ENCODE data around the gene CAPN1. TPM values are rescaled to one million over a fixed set of nuclear protein-coding genes. Genes with fewer than 3 reads are reported as not detected.

Gene CAPN1
- total and polyA plus RNA-seq, 9 of the 15 experiments (the other 6 are each of a cell fraction or from before 2014, with no cell fraction given), result 3.5 to 199 (median 61.6) TPM

GRCh38 chr11:65134952-65135632 lies 46.6 kb upstream of the CAPN1 start (continued):
- TF ChIP-seq NFYB (IDR thresholded peaks at IDR 0.05; ENCODE audit: extremely low read depth, insufficient read length) (peak; percentile 82), SIN3A (IDR thresholded peaks at IDR 0.05; ENCODE audit: borderline replicate concordance in 2 of 2, control insufficient read depth in 1 of 2, low read depth in 2 of 2, low read length in 2 of 2) (peak in 1 of 2 experiments; percentile 22; a peak in 1 of 4 replicates), SMARCA5 (IDR thresholded peaks at IDR 0.05) (no peak), CEBPB (tag; IDR thresholded peaks at IDR 0.05) (no peak), CAMTA2 (CRISPR knock-in tag; conservative IDR thresholded peaks at IDR 0.05) (no peak), TAF1 (IDR thresholded peaks at IDR 0.05; ENCODE audit: control insufficient read depth, extremely low read depth, insufficient read depth, low read length, severe bottlenecking) (peak; percentile 36), C11orf30 (IDR thresholded peaks at IDR 0.05; ENCODE audit: low read depth) (no peak), ZNF197 (CRISPR knock-in tag; IDR thresholded peaks at IDR 0.05; ENCODE audit: low read depth) (no peak), ZFX (CRISPR knock-in tag; IDR thresholded peaks at IDR 0.05) (no peak; the same call in 1 of the 2 replicates), CUX1 (CRISPR knock-in tag; IDR thresholded peaks at IDR 0.05) (no peak), U2AF2 (optimal IDR thresholded peaks at IDR 0.05; ENCODE audit: low read depth, low read length) (no peak), ATF7 (IDR thresholded peaks at IDR 0.05) (no peak), STAT5B (CRISPR knock-in tag; IDR thresholded peaks at IDR 0.05) (no peak), PHB2 (IDR thresholded peaks at IDR 0.05; ENCODE audit: low read depth) (no peak), SREBF2 (CRISPR knock-in tag; IDR thresholded peaks at IDR 0.05) (no peak), CREB3 (tag; conservative IDR thresholded peaks at IDR 0.05; ENCODE audit: low read depth) (no peak), ZNF408 (CRISPR knock-in tag; IDR thresholded peaks at IDR 0.05; ENCODE audit: low read depth) (no peak), CHAMP1 (IDR thresholded peaks at IDR 0.05) (no peak), MXD1 (CRISPR knock-in tag; IDR thresholded peaks at IDR 0.05; ENCODE audit: borderline replicate concordance, poor library complexity, severe bottlenecking) (no peak)

All from K562 (cell line).